Mesodermal cell (in vitro differentiated cells): ENCODE measurements around the gene VPS16.

Experiments
- H3K27ac ChIP-seq: 2 replicates; pipeline ENCODE4 v1.7.0; 2013; ENCODE audit warnings: mild to moderate bottlenecking, low read depth, low read length, moderate library complexity; ENCODE audit not compliant: severe bottlenecking
- H3K36me3 ChIP-seq: 2 replicates; pipeline ENCODE4 v1.7.1; 2013; ENCODE audit warnings: mild to moderate bottlenecking, low read length, moderate library complexity; ENCODE audit not compliant: control insufficient read depth, insufficient read depth
- H3K4me1 ChIP-seq: one replicate; pipeline ENCODE4 v1.7.1; 2013; ENCODE audit warnings: mild to moderate bottlenecking, low read length; ENCODE audit not compliant: insufficient read depth, control insufficient read depth, poor library complexity, severe bottlenecking
- H3K4me3 ChIP-seq: 2 replicates; pipeline ENCODE4 v1.7.0; 2013; ENCODE audit warnings: low read length, control low read depth, mild to moderate bottlenecking; ENCODE audit not compliant: insufficient read depth, poor library complexity, severe bottlenecking; ENCODE audit errors: extremely low read depth
- H3K9me3 ChIP-seq: 2 replicates; pipeline ENCODE4 v1.7.1; 2013; ENCODE audit warnings: mild to moderate bottlenecking, low read length, moderate library complexity; ENCODE audit not compliant: control insufficient read depth
- WGBS, 2 experiments: methylation state at CpG; one replicate each; pipeline ENCODE4 v1.1.5; 2013; ENCODE audit warnings: missing lambda C conversion rate in 2 of 2; ENCODE audit not compliant: insufficient coverage in 2 of 2; 5-methylcytosine and 5-hydroxymethylcytosine counted together

VPS16 gene

DNA sequence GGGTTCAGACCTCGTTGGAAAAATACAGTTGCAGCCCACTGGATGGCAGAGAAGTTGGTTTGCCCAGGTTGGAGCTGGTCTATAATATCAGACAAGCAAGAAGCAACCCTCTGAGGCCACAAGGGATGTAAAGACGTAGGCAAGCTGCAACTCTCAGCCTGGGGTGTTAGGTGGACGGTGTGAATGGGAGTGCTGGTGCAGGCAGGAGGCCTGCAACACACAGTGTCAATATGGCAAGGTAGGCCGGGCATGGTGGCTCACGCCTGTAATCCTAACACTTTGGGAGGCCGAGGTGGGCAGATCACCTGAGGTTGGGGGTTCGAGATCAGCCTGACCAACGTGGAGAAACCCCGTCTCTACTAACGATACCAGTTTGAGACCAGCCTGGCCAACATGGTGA lies 10.5 kb downstream of the VPS16 start:
- Histone ChIP-seq H3K9me3 (no peaks in the 10 kb centered on the region), H3K36me3 (no peaks in the 10 kb centered on the region), H3K27ac (no peak overlapping the region), H3K4me1 (no peaks in the 10 kb centered on the region), H3K4me3 (no peak overlapping the region)
- 93 to 95% methylated on average over 10 of the region's 10 CpGs for WGBS, 2 experiments

DNA sequence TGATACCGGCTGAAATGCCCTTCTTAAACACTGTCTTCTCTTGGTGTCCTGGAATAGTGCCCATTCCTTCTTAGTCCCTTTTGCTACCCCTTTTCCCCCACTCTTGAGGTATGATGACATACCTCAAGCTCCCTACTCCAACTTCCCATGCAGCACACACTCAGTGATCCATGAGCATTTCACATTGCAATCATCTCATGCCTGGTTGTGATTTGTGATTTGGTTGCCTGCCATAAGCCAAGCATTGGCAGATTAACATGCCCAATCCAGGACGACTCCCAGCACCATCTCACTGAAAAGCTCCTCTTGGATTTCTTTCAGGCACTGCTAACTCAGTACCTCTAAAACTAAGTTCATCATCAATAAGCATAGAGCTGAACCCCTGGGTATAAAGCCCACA lies 18.0 kb downstream of the VPS16 start:
- H3K4me3 ChIP-seq = no peak overlapping the region
- no peaks in the 10 kb centered on the region for H3K4me1 ChIP-seq
- WGBS, 2 experiments = 100% methylated on average over 2 of the region's 2 CpGs
- no peak overlapping the region for H3K27ac ChIP-seq
- H3K36me3 ChIP-seq = peaks cover 14% of the 10 kb centered on the region
- H3K9me3 ChIP-seq = no peaks in the 10 kb centered on the region

DNA sequence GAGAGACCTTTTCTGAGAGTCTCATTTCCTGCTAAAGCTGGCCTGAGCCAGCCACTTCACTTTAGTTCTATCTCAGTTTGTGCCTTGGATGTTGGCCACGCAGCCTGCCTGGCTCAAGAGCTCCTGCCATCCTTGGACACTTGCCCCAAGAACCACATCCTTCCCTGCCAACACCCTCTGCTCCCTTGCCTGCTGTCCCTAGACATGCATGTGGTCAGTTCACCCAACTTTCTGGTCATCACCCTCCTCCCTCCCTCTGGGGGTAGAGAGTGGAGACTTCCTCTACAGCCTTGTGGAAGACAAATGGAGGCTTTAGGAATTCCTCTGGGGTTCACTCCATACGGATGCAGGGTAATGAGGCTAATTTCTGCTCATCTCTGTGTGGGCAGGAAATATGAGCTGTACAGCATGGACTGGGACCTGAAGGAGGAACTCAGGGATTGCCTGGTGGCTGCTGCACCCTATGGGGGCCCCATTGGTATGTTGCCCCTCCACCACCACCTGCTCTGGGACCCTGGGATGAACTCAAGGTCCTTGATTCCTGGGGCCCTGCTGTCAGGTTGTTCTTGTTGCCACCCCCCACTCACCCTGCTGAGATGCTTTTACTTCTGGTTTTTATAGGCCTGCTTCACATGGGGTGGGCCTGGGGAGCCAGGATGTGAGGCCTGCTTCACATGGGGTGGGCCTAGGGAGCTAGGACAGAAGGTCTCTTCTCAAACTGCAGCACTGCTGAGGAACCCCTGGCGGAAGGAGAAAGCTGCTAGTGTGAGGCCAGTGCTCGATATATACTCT lies 19.0 kb downstream of the VPS16 start:
- Histone ChIP-seq H3K36me3 (peaks cover 14% of the 10 kb centered on the region), H3K4me3 (no peak overlapping the region), H3K27ac (no peak overlapping the region), H3K9me3 (no peaks in the 10 kb centered on the region), H3K4me1 (no peaks in the 10 kb centered on the region)
- WGBS, 2 experiments = 94 to 100% methylated on average over 4 of the region's 4 CpGs

DNA sequence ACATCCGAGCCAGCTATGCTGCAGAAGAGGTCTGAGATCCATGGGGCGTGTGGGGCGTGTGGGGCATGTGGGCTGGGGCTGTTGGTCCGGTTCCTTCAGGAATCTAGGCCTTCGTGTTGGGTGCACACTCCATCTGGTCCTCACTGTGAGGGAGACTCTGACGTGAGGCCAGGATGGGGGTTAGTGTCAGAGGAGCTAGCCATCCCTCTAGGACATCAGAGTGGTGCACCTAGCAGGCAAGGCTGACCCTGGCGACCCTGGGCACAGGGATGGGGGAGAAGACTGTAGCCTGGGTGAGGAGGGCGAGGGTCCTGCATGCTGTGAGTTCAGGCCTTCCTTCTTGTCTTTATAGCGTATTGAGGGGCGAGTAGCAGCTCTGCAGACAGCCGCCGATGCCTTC lies 24.1 kb downstream of the VPS16 start:
- Histone ChIP-seq H3K36me3 (peaks cover 17% of the 10 kb centered on the region), H3K9me3 (no peaks in the 10 kb centered on the region), H3K4me3 (no peak overlapping the region), H3K27ac (no peak overlapping the region), H3K4me1 (no peaks in the 10 kb centered on the region)
- WGBS, 2 experiments = 97% methylated on average over 9 to 11 of the region's 12 CpGs

DNA sequence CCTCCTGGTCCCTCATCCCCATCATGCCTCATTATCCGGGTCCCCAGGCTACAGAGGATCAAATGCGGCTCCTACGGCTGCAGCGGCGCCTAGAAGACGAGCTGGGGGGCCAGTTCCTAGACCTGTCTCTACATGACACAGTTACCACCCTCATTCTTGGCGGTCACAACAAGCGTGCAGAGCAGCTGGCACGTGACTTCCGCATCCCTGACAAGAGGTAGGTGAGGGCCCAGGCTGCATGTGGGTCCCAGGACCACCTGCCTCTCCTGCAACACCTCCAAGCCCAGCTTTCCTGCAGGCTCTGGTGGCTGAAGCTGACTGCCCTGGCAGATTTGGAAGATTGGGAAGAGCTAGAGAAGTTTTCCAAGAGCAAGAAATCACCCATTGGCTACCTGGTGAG lies 24.6 kb downstream of the VPS16 start:
- 90 to 95% methylated on average over 7 to 10 of the region's 10 CpGs for WGBS, 2 experiments
- no peak overlapping the region for H3K4me3 ChIP-seq
- no peaks in the 10 kb centered on the region for H3K9me3 ChIP-seq
- H3K4me1 ChIP-seq = peaks cover under 1% of the 10 kb centered on the region
- H3K27ac ChIP-seq = no peak overlapping the region
- H3K36me3 ChIP-seq = peaks cover 17% of the 10 kb centered on the region

DNA sequence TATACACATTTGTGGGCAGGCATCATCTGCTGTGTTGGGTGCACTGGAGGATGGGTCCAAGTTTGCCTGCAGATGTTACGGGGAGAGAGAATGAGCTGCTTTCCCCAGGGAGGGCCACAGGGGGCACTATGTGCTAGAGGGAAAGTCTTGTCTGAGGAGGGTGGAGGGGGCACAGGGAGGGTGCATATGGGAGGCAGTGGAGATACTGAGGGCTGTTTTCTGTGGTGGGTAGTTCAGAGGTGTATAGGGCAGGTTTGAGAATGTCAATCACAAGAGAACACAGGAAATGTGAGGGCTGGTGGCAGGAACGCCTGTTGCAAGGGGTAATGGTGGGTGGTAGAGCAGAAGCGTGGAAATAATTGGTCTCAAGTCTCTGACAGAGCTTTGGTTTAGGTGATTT lies 25.1 kb downstream of the VPS16 start:
- Histone ChIP-seq H3K9me3 (no peaks in the 10 kb centered on the region), H3K4me3 (no peak overlapping the region), H3K4me1 (peaks cover 4% of the 10 kb centered on the region), H3K36me3 (peaks cover 17% of the 10 kb centered on the region), H3K27ac (no peak overlapping the region)
- WGBS, 2 experiments = 100% methylated on average over 2 to 3 of the region's 3 CpGs

DNA sequence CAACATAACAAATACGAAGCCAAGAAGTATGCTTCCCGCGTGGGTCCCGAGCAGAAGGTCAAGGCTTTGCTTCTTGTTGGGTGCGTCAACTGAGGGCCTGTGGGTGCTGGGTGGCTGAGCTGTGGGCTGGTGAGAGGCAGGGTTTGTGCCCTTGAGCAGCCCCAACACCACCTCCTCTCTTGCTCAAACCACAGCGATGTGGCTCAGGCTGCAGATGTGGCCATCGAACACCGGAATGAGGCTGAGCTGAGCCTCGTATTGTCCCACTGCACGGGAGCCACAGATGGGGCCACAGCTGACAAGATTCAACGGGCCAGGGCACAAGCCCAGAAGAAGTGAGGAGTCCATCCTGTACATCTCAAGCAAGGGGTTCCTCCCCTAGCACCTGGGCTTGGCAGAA lies 25.7 kb downstream of the VPS16 start:
- H3K4me3 ChIP-seq = no peak overlapping the region
- no peaks in the 10 kb centered on the region for H3K9me3 ChIP-seq
- no peak overlapping the region for H3K27ac ChIP-seq
- WGBS, 2 experiments = 92 to 98% methylated on average over 6 to 10 of the region's 11 CpGs
- H3K36me3 ChIP-seq = peaks cover 14% of the 10 kb centered on the region
- peaks cover 10% of the 10 kb centered on the region for H3K4me1 ChIP-seq

DNA sequence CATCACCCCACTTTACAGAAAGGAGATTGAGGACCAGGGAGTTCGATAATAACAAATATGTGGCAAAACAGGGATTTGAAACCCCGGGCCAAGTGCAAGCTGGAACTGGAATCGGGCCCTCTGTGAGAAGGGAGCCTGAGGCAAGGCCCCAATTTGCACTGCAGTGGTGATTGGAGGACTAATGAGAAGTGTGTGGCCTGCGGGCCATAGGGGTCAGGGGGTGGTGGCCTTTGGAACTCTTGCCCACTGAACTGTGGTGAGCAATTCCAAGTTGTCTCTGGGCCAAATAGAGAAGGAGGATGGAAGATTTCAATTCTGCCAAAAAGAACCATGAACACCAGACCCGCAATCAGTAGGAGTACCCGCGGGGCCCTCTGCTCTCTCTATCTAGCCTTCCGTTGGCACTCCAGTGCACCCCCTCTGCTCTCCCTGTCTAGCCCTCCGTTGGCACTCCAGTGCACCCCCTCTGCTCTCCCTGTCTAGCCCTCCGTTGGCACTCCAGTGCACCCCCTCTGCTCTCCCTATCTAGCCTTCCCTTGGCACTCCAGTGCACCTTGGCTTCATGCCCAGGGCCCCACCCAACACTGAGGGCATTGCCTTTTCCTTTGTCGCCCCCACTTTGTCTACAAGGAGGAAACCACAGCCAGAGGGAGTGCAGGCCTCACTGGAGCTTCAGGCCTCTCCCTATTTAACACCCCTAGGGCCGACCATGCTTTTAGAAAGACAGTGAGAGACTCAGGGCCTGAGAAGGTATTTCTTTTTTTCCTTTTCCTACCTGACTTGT lies 26.7 kb downstream of the VPS16 start:
- WGBS, 2 experiments = 88 to 95% methylated on average over 10 to 11 of the region's 12 CpGs

DNA sequence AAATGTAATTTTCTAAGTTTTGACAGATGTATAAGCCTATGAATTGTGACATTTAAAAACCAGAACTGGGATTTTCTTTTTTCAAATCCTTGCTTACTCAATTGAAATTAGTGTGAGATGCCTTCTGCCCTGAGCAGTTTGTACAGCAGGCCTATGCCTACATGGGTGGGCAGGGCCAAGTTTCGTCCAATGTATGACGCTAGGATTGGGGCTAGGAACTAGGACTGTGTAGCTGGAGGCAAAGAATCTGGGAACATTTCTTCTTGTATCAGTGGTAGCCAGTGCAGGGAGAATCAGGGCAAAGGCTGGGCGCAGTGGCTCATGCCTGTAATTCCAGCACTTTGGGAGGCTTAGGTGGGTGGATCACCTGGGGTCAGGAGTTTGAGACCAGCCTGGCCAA lies 28.8 kb downstream of the VPS16 start:
- Histone ChIP-seq H3K36me3 (peaks cover 7% of the 10 kb centered on the region), H3K9me3 (no peaks in the 10 kb centered on the region), H3K4me3 (no peak overlapping the region), H3K4me1 (peaks cover 13% of the 10 kb centered on the region), H3K27ac (no peak overlapping the region)
- 89 to 92% methylated on average over 3 of the region's 3 CpGs for WGBS, 2 experiments

More for the DNA sequence above, 26.7 kb downstream of the VPS16 start:
- Histone ChIP-seq H3K4me3 (no peak overlapping the region), H3K36me3 (peaks cover 9% of the 10 kb centered on the region), H3K27ac (no peak overlapping the region), H3K9me3 (no peaks in the 10 kb centered on the region), H3K4me1 (peaks cover 11% of the 10 kb centered on the region)

DNA sequence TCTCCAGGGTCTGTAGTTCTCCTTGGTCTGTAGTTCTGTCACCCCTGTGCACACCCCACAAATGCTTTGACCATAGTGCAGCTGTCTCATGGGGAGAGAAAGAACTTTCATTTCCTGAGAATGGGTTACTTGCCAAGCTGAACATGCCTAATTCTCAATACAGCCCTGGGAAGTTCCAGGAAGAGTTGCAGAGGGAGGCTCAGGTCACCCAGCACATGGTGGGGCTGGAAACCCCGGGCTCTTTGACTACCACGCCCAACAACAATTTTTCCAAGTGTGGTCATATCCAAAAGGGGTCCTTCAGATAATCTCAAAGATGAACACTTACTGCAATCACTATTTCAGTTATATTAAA lies 30.5 kb downstream of the VPS16 start:
- 92% methylated on average over 2 of the region's 2 CpGs; no CpG with 5 or more reads in 1 of the 2 experiments for WGBS, 2 experiments
- Histone ChIP-seq H3K27ac (no peak overlapping the region), H3K9me3 (no peaks in the 10 kb centered on the region), H3K4me3 (no peak overlapping the region), H3K36me3 (peaks cover 12% of the 10 kb centered on the region), H3K4me1 (peaks cover 13% of the 10 kb centered on the region)
